ENCODE data around the gene BANF1. TPM values are rescaled to one million over a fixed set of nuclear protein-coding genes. Genes with fewer than 3 reads are reported as not detected.

BANF1 gene
- total and polyA plus RNA-seq, 9 of the 15 experiments (the other 6 are each of a cell fraction or from before 2014, with no cell fraction given): 108 to 651 (median 263) TPM

DNA sequence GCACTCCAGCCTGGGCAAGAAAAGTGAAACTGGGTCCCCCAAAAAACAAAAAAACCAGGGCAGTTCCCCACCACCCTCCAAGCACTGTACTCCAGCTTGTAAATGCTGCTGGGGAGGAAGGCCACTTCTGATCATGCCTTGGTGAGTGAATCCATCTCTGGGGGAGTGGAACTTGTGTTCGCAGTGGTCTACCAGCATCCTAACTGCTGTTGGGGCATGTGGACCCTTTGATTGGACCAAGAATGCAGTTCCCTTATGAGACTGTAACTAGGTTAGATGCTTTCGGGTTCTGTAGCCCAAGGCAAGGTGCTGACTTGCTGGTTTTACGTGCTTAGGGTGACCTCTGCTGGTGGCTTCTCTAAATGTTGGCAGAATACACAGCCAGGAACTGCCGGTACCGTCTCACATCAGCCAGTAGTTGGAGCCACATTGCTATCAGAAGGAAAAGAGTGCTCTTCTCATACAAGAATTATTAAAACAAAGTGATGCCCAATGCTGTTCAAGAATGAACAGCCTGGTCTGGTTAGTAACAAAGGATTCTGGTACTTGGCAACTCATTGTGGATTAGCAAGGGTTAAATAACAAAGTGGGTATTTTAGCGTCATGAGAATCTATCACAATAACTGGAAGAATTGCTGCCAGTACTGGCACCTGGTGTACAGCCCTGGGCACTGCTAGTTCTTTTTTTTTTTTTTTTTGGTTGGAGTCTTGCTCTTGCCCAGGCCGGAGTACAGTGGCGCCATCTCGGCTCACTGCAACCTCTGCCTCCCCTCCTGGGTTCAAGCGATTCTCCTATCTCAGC, 13.3 kb upstream of the BANF1 start (continued):
- TF ChIP-seq ZNF57 (CRISPR knock-in tag; IDR thresholded peaks at IDR 0.05): no peak
- no peak for TF ChIP-seq HSF4 (CRISPR knock-in tag; IDR thresholded peaks at IDR 0.05; ENCODE audit: borderline replicate concordance)
- TF ChIP-seq, protein P1, sequence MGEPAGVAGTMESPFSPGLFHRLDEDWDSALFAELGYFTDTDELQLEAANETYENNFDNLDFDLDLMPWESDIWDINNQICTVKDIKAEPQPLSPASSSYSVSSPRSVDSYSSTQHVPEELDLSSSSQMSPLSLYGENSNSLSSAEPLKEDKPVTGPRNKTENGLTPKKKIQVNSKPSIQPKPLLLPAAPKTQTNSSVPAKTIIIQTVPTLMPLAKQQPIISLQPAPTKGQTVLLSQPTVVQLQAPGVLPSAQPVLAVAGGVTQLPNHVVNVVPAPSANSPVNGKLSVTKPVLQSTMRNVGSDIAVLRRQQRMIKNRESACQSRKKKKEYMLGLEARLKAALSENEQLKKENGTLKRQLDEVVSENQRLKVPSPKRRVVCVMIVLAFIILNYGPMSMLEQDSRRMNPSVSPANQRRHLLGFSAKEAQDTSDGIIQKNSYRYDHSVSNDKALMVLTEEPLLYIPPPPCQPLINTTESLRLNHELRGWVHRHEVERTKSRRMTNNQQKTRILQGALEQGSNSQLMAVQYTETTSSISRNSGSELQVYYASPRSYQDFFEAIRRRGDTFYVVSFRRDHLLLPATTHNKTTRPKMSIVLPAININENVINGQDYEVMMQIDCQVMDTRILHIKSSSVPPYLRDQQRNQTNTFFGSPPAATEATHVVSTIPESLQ (CRISPR knock-in tag; IDR thresholded peaks at IDR 0.05): no peak
- TF ChIP-seq CBFB (CRISPR knock-in tag; IDR thresholded peaks at IDR 0.05): no peak
- no peak for TF ChIP-seq ZNF785 (CRISPR knock-in tag; IDR thresholded peaks at IDR 0.05)
- no peak for TF ChIP-seq POLR2AphosphoS5 (IDR thresholded peaks at IDR 0.05; ENCODE audit: control insufficient read depth, insufficient read depth, low read depth, low read length)
- TF ChIP-seq HDAC8 (tag; IDR thresholded peaks at IDR 0.05): no peak
- TF ChIP-seq ZNF695 (CRISPR knock-in tag; IDR thresholded peaks at IDR 0.05): no peak
- TF ChIP-seq MTA3 (IDR thresholded peaks at IDR 0.05; ENCODE audit: borderline replicate concordance): no peak
- TF ChIP-seq GATA2 (CRISPR knock-in tag; IDR thresholded peaks at IDR 0.05): no peak
- TF ChIP-seq NR3C1 (CRISPR knock-in tag; IDR thresholded peaks at IDR 0.05): no peak
- TF ChIP-seq, protein P2, sequence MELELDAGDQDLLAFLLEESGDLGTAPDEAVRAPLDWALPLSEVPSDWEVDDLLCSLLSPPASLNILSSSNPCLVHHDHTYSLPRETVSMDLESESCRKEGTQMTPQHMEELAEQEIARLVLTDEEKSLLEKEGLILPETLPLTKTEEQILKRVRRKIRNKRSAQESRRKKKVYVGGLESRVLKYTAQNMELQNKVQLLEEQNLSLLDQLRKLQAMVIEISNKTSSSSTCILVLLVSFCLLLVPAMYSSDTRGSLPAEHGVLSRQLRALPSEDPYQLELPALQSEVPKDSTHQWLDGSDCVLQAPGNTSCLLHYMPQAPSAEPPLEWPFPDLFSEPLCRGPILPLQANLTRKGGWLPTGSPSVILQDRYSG (tag; conservative IDR thresholded peaks at IDR 0.05; ENCODE audit: low read depth): no peak
- TF ChIP-seq TCF7 (IDR thresholded peaks at IDR 0.05; ENCODE audit: borderline replicate concordance): no peak
- no peak for TF ChIP-seq ZNF696 (CRISPR knock-in tag; conservative IDR thresholded peaks at IDR 0.05)
- TF ChIP-seq JUNB (CRISPR knock-in tag; conservative IDR thresholded peaks at IDR 0.05): no peak
- no peak for TF ChIP-seq ZNF347 (CRISPR knock-in tag; IDR thresholded peaks at IDR 0.05; ENCODE audit: low read depth)
